Measurements from ENCODE around the gene CCDC27.

DNA sequence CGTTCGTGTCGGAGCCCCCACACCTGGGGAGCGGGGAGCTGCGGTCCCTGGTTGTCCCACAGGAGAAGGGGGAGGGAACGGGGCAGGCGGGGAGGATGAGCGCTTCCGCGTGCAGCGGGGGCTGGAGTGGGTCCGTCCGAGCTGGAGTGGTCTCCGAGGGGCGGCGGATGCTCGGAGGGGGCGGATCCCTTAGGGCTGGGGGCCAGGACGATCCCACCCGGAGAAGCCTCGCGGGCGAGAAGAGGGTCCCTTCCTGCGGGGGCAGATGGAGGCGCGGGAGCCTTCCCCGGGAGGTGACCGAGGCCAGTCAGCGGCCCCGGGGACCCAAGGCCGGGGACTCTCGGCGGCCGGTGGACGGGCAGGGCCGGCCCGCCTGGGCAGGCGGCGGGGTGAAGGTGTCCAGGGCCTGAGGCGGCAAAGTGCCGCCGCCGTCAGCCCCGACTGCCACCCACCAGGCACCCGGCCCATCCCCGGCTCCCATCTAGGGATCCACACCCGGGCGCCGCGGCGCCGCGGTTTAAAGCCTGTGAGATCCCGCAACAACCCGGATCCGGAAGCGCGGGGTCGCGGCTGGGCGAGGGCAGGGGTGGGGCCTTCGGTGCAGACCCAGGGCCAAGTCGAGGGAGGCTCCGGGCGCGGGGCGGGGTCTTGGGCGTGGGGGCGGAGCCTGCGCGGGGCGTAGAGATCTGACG, 5.3 kb upstream of the CCDC27 start:
- TF ChIP-seq EZH2 (IDR thresholded peaks at IDR 0.05; ENCODE audit: low read depth) (no peak), CTCF (conservative IDR thresholded peaks at IDR 0.05) (no peak)

Data from PC-9 (cell line).